SK-MEL-5 (cell line): ENCODE measurements around the gene SPATS2L. TPM values are rescaled to one million over a fixed set of nuclear protein-coding genes. Genes with fewer than 3 reads are reported as not detected.
A peak's percentile ranks its signal among the peaks of the same experiment; 100 is the strongest.

Source experiments
- DNase-seq: peaks from one replicate; pipeline ENCODE4 v3.0.0-alpha.2; 2016; ENCODE audit warnings: low read depth, low spot score
- in situ Hi-C: cut with HindIII; loops from 2 replicates; pipeline ENCODE4 v1.10.0; 2016; ENCODE audit warnings: low sequenced_read_pairs, high pct_unique_total_duplicates, low pct_unique_long_range_greater_than_20kb
- total RNA-seq: library from RNA; depleted of rRNA; stranded (reverse); fragments of >200 nt; shearing (Covaris generic); gene quantifications from 2 replicates; pipeline ENCODE4 v1.2.3, GENCODE V29; 2014

The SPATS2L gene
- total RNA-seq, 1 experiment from 2014 or later = 31.8 TPM

GRCh38 chr2:200279857-200280256 is 26.6 kb upstream of the SPATS2L start:
- DNase-seq = no peak
- in situ Hi-C loops = loop anchor here (25.0 kb wide), 1 partner anchor 268 kb away; no protein-coding TSS in a partner anchor

GRCh38 chr2:200286578-200286977 is 19.9 kb upstream of the SPATS2L start:
- DNase-seq = no peak

GRCh38 chr2:200288670-200289429 is 17.6 kb upstream of the SPATS2L start:
- no peak for DNase-seq

More at GRCh38 chr2:200286578-200286977, 19.9 kb upstream of the SPATS2L start:
- in situ Hi-C loops = loop anchor here (25.0 kb wide), 1 partner anchor 274 kb away; no protein-coding TSS in a partner anchor

GRCh38 chr2:200296118-200296517 is 10.4 kb upstream of the SPATS2L start:
- no peak for DNase-seq
- in situ Hi-C loops = loop anchor here (25.0 kb wide), 1 partner anchor 284 kb away; no protein-coding TSS in a partner anchor

More at GRCh38 chr2:200288670-200289429, 17.6 kb upstream of the SPATS2L start:
- in situ Hi-C loops = loop anchor here (25.0 kb wide), 1 partner anchor 277 kb away; no protein-coding TSS in a partner anchor

GRCh38 chr2:200297100-200297499 is 9.4 kb upstream of the SPATS2L start:
- in situ Hi-C loops = loop anchor here (25.0 kb wide), 1 partner anchor 285 kb away; no protein-coding TSS in a partner anchor
- DNase-seq = no peak

GRCh38 chr2:200297989-200298388 is 8.5 kb upstream of the SPATS2L start:
- DNase-seq = peak; percentile 30
- in situ Hi-C loops = loop anchor here (25.0 kb wide), 1 partner anchor 286 kb away; no protein-coding TSS in a partner anchor

GRCh38 chr2:200298816-200299215 is 7.7 kb upstream of the SPATS2L start:
- in situ Hi-C loops = loop anchor here (25.0 kb wide), 1 partner anchor 287 kb away; no protein-coding TSS in a partner anchor

GRCh38 chr2:200300065-200300464 is 6.4 kb upstream of the SPATS2L start:
- no peak for DNase-seq
- in situ Hi-C loops = no loop called here

More at GRCh38 chr2:200298816-200299215, 7.7 kb upstream of the SPATS2L start:
- DNase-seq = no peak

GRCh38 chr2:200300638-200301314 is 5.7 kb upstream of the SPATS2L start:
- no peak for DNase-seq
- in situ Hi-C loops = no loop called here

- no peak for DNase-seq
- in situ Hi-C loops = no loop called here
Observed at GRCh38 chr2:200301953-200302858, 4.3 kb upstream of the SPATS2L start.

- no peak for DNase-seq
- in situ Hi-C loops = no loop called here
Observed at GRCh38 chr2:200302940-200303727, 3.4 kb upstream of the SPATS2L start.

- in situ Hi-C loops = no loop called here
- peak; percentile 40 for DNase-seq
Observed at GRCh38 chr2:200305797-200306195, 697 bp upstream of the SPATS2L start.

GRCh38 chr2:200306931-200307723 is 634 bp downstream of the SPATS2L start:
- in situ Hi-C loops = no loop called here
- peak; percentile 10 for DNase-seq

GRCh38 chr2:200307724-200308545 is 1.4 kb downstream of the SPATS2L start:
- peak; percentile 17 for DNase-seq
- in situ Hi-C loops = no loop called here

GRCh38 chr2:200308546-200309295 is 2.2 kb downstream of the SPATS2L start:
- DNase-seq = peak; percentile 46
- in situ Hi-C loops = no loop called here
